H1 (cell line): ENCODE measurements around the gene P2RY11. TPM values are rescaled to one million over a fixed set of nuclear protein-coding genes. Genes with fewer than 3 reads are reported as not detected.

Experiments
- CTCF ChIA-PET: fragments of 300-600 bp; sonication (Branson Sonifier 250); formaldehyde crosslinking; loops from one replicate; lab custom pipeline; 2021; ENCODE audit not compliant: partially characterized antibody; lab: Charles Lee
- POLR2A ChIA-PET: fragments of 300-600 bp; sonication (Branson Sonifier 250); formaldehyde crosslinking; loops from one replicate; lab custom pipeline; 2021; ENCODE audit warnings: inconsistent platforms; ENCODE audit not compliant: partially characterized antibody; lab: Charles Lee
- DNase-seq, 2 experiments: peaks; one replicate each; pipeline versions ENCODE4 v3.0.0 to v3.0.0-alpha.2; 2010 to 2022; ENCODE audit warnings: low spot score in 2 of 2, low read depth in 1 of 2, mixed read lengths in 1 of 2
- FAIRE-seq: peaks from 2 replicates; lab custom pipeline; 2011; peaks lifted over from hg19 to GRCh38; lab: Jason Lieb, UNC
- H2AFZ ChIP-seq: 2 replicates; pipeline ENCODE4 v1.8.1; 2012; ENCODE audit warnings: low read length, inconsistent platforms
- H2AK5ac ChIP-seq: 2 replicates; pipeline ENCODE4 v1.6.1; 2013; ENCODE audit warnings: low read depth, low read length
- H2BK120ac ChIP-seq: replicated peaks from 2 replicates; pipeline ENCODE3; 2013; ENCODE audit warnings: low read depth, low read length, inconsistent platforms
- H2BK12ac ChIP-seq: 2 replicates; pipeline ENCODE4 v1.6.1; 2013; ENCODE audit warnings: low read depth, low read length
- H2BK15ac ChIP-seq: 2 replicates; pipeline ENCODE4 v1.6.1; 2013; ENCODE audit warnings: low read length
- H2BK20ac ChIP-seq: 2 replicates; pipeline ENCODE4 v1.6.1; 2013; ENCODE audit warnings: low read length
- H2BK5ac ChIP-seq: 2 replicates; pipeline ENCODE4 v1.6.1; 2013; ENCODE audit warnings: low read depth, low read length
- H3K14ac ChIP-seq: 2 replicates; pipeline ENCODE4 v1.6.1; 2013; ENCODE audit warnings: inconsistent platforms; ENCODE audit not compliant: insufficient read length
- H3K18ac ChIP-seq: 2 replicates; pipeline ENCODE4 v1.6.1; 2013; ENCODE audit warnings: low read length; ENCODE audit errors: extremely low read depth
- H3K23ac ChIP-seq: 2 replicates; pipeline ENCODE4 v1.6.1; 2013; ENCODE audit warnings: inconsistent platforms; ENCODE audit not compliant: insufficient read length
- H3K23me2 ChIP-seq: 2 replicates; pipeline ENCODE4 v1.6.1; 2013; ENCODE audit warnings: low read depth, low read length
- H3K27ac ChIP-seq: 2 replicates; pipeline ENCODE4 v1.6.1; 2011; ENCODE audit warnings: low read depth, low read length, inconsistent platforms
- H3K27me3 ChIP-seq, 4 experiments: replicated peaks in 1 of 4; 1 replicate in 1 of 4; 2 replicates in 3 of 4; pipeline versions ENCODE4 v1.6.1 to v1.8.1; 2011 to 2013; ENCODE audit warnings: low read length in 3 of 4, mild to moderate bottlenecking in 3 of 4, inconsistent platforms in 2 of 4, mixed read lengths in 2 of 4, moderate library complexity in 1 of 4; ENCODE audit not compliant: control insufficient read depth in 3 of 4, insufficient read depth in 3 of 4; ENCODE audit errors: extremely low read depth in 1 of 4
- H3K36me3 ChIP-seq, 4 experiments: 2 replicates each; pipeline versions ENCODE4 v1.6.1 to v1.8.1; 2011 to 2013; ENCODE audit warnings: mild to moderate bottlenecking in 4 of 4, low read length in 3 of 4, moderate library complexity in 2 of 4, control low read depth in 1 of 4, inconsistent platforms in 1 of 4; ENCODE audit not compliant: insufficient read depth in 4 of 4, control insufficient read depth in 2 of 4
- H3K4ac ChIP-seq: replicated peaks from 2 replicates; pipeline ENCODE3; 2013; ENCODE audit warnings: low read length, low read depth, mixed read lengths, inconsistent platforms; ENCODE audit not compliant: insufficient read length
- H3K4me1 ChIP-seq, 4 experiments: replicated peaks in 1 of 4; 1 replicate in 1 of 4; 2 replicates in 3 of 4; pipeline versions ENCODE4 v1.6.1 to v1.8.1; 2011 to 2013; ENCODE audit warnings: low read length in 3 of 4, inconsistent platforms in 2 of 4, mixed read lengths in 1 of 4; ENCODE audit not compliant: insufficient read depth in 4 of 4, control insufficient read depth in 3 of 4
- H3K4me2 ChIP-seq, 2 experiments: 2 replicates each; pipeline versions ENCODE4 v1.6.1 to v1.8.1; 2011 to 2013; ENCODE audit warnings: low read depth in 2 of 2, low read length in 2 of 2, control low read depth in 1 of 2, inconsistent platforms in 1 of 2, mild to moderate bottlenecking in 1 of 2; ENCODE audit not compliant: insufficient read depth in 1 of 2
- H3K4me3 ChIP-seq, 4 experiments: fragments of 200-600, 300-600 bp in 1 of 4; sonication (generic), shearing (Covaris generic), sonication (Bioruptor Twin) in 1 of 4; 2 replicates each; pipeline versions ENCODE4 v1.5.1 to v1.8.1; 2011 to 2016; ENCODE audit warnings: low read length in 4 of 4, low read depth in 3 of 4, control low read depth in 2 of 4, inconsistent platforms in 2 of 4, mild to moderate bottlenecking in 2 of 4, mixed read lengths in 1 of 4, moderate library complexity in 1 of 4; ENCODE audit not compliant: insufficient read depth in 2 of 4; ENCODE audit errors: extremely low read depth in 1 of 4
- H3K56ac ChIP-seq: replicated peaks from 2 replicates; pipeline ENCODE3; 2013; ENCODE audit warnings: low read depth, mild to moderate bottlenecking, mixed read lengths, low read length, inconsistent platforms; ENCODE audit not compliant: insufficient read length
- H3K79me1 ChIP-seq: 2 replicates; pipeline ENCODE4 v1.6.1; 2013; ENCODE audit warnings: low read depth, low read length, control low read depth
- H3K79me2 ChIP-seq, 2 experiments: 2 replicates each; pipeline versions ENCODE4 v1.6.1 to v1.8.1; 2012 to 2013; ENCODE audit warnings: low read length in 2 of 2, mild to moderate bottlenecking in 2 of 2, inconsistent platforms in 1 of 2; ENCODE audit not compliant: insufficient read depth in 2 of 2, control insufficient read depth in 1 of 2
- H3K9ac ChIP-seq, 4 experiments: replicated peaks in 1 of 4; 1 replicate in 1 of 4; 2 replicates in 3 of 4; pipeline versions ENCODE4 v1.6.1 to v1.8.1; 2011 to 2013; ENCODE audit warnings: low read depth in 3 of 4, low read length in 3 of 4, control low read depth in 2 of 4, mild to moderate bottlenecking in 2 of 4, moderate library complexity in 2 of 4, inconsistent platforms in 1 of 4; ENCODE audit errors: extremely low read depth in 1 of 4
- H3K9me3 ChIP-seq, 2 experiments: 2 replicates each; pipeline versions ENCODE4 v1.6.1 to v1.8.1; 2012 to 2013; ENCODE audit warnings: mild to moderate bottlenecking in 2 of 2, moderate library complexity in 2 of 2, control low read depth in 1 of 2, inconsistent platforms in 1 of 2, low read depth in 1 of 2, low read length in 1 of 2, mixed read lengths in 1 of 2; ENCODE audit not compliant: insufficient read depth in 2 of 2
- H4K20me1 ChIP-seq, 2 experiments: replicated peaks in 1 of 2; 2 replicates each; pipeline versions ENCODE3 to v1.8.1; 2011 to 2013; ENCODE audit warnings: inconsistent platforms in 2 of 2, low read length in 2 of 2, mild to moderate bottlenecking in 1 of 2; ENCODE audit not compliant: insufficient read depth in 2 of 2, control insufficient read depth in 1 of 2
- H4K5ac ChIP-seq: 2 replicates; pipeline ENCODE4 v1.6.1; 2013; ENCODE audit warnings: low read length, low read depth, mixed read lengths, inconsistent platforms; ENCODE audit not compliant: insufficient read length
- H4K8ac ChIP-seq: 2 replicates; pipeline ENCODE4 v1.8.0; 2013; ENCODE audit warnings: mild to moderate bottlenecking, moderate library complexity, low read length, inconsistent platforms; ENCODE audit not compliant: insufficient read depth; ENCODE audit errors: extremely low read depth
- H4K91ac ChIP-seq: replicated peaks from 2 replicates; pipeline ENCODE3; 2013; ENCODE audit warnings: low read length, mixed read lengths, inconsistent platforms; ENCODE audit not compliant: insufficient read length
- JUN ChIP-seq: IDR thresholded peaks from 2 replicates; pipeline ENCODE4 v1.6.1; 2011; ENCODE audit warnings: low read depth, mild to moderate bottlenecking, improper control_type of control experiment, low read length
- POLR2AphosphoS5 ChIP-seq: IDR thresholded peaks from 2 replicates; pipeline ENCODE4 v1.6.1; 2011; ENCODE audit warnings: low read depth, low read length
- WGBS, 2 experiments: shearing (Covaris generic) in 1 of 2; methylation state at CpG; one replicate each; pipeline versions ENCODE4 v1.1.6 to v1.1.7; 2013 to 2015; ENCODE audit warnings: low lambda C conversion rate in 2 of 2, mixed read lengths in 2 of 2, inconsistent platforms in 1 of 2, low coverage in 1 of 2, missing lambda C conversion rate in 1 of 2; ENCODE audit not compliant: insufficient replicate concordance in 2 of 2, insufficient coverage in 1 of 2, insufficient read length in 1 of 2; ENCODE audit errors: extremely low coverage in 1 of 2, missing lambda C conversion rate in 1 of 2; 5-methylcytosine and 5-hydroxymethylcytosine counted together
- polyA plus RNA-seq, 7 experiments: library from polyadenylated mRNA; depleted of rRNA in 3 of 7; stranded (reverse) in 5 of 7; unstranded in 2 of 7; fragments of >200 nt in 5 of 7; fragments of 200-250 nt in 2 of 7; gene quantifications; 1 replicate in 5 of 7; 2 replicates in 1 of 7; 4 replicates in 1 of 7; pipeline versions ENCODE4 v1.2.1 to v1.2.3, GENCODE V29; 2011 to 2013; ENCODE audit warnings: missing spikeins in 2 of 7, mixed read lengths in 2 of 7
- total RNA-seq: library from RNA; stranded (reverse); fragmentation: NEBNext Ultra II Directional; extraction: Animal tissue kit (Norgen Biotek cat#: 25700); gene quantifications from 2 replicates; pipeline ENCODE4 v1.2.1, GENCODE V29; 2021

The P2RY11 gene
- total and polyA plus RNA-seq, 2 of the 8 experiments (the other 6 are each of a cell fraction or from before 2014, with no cell fraction given), result 9.2 to 18.0 TPM

DNA sequence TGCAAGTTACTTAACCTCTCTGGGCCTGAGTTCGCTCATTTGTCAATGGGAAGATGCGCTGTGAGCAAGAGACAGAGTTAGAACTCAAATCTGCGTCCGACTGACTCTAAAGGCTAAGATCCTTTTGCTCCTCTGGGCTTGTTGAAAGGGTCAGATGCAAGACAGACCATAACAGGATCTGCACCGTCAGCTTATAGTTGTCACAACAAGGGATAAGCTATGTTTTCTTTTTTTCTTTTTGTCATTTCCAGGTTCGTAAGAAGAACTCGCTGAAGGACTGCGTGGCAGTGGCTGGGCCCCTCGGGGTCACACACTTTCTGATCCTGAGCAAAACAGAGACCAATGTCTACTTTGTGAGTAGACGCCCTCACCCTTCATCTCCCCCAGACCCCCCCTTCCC is 4.2 kb upstream of the P2RY11 start:
- Histone ChIP-seq H2BK5ac (no peak overlapping the region), H2AK5ac (no peak overlapping the region), H3K23ac (no peak overlapping the region), H3K79me1 (peaks cover 8% of the 10 kb centered on the region; the same call in 1 of the 2 replicates), H4K20me1 (peaks cover 2 to 18% of the 10 kb centered on the region in 2 experiments), H3K36me3 (peaks cover 28 to 44% (median 37%) of the 10 kb centered on the region in 4 experiments), H3K9ac (peak overlapping the region in 3 of 4 experiments; percentile 79 to 97 (median 95); a peak in 4 of 7 replicates), H3K23me2 (0 out of 2 replicates have a peak, but pooled peaks cover 4% of the 10 kb centered on the region), H3K14ac (no peak overlapping the region), H3K9me3 (no peaks in the 10 kb centered on the region), H2BK12ac (no peak overlapping the region), H4K91ac (no peak overlapping the region), H3K27ac (no peak overlapping the region), H3K79me2 (peaks cover 6 to 25% of the 10 kb centered on the region in 2 experiments; a peak in 3 of 4 replicates), H4K5ac (no peak overlapping the region), H3K4me2 (peak overlapping the region; percentile 89 to 92), H3K56ac (no peak overlapping the region), H3K4ac (peak overlapping the region; percentile 3), H3K27me3 (no peaks in the 10 kb centered on the region), H2BK15ac (no peak overlapping the region), H4K8ac (no peak overlapping the region), H2AFZ (no peak overlapping the region), H3K4me1 (peaks cover 0 to 4% (median 3%) of the 10 kb centered on the region in 4 experiments; a peak in 5 of 7 replicates), H3K18ac (no peak overlapping the region), H2BK120ac (no peak overlapping the region), H2BK20ac (no peak overlapping the region), H3K4me3 (peak overlapping the region; percentile 78 to 95 (median 93))
- WGBS, 2 experiments, result 89% methylated on average over 10 of the region's 10 CpGs; no CpG with 5 or more reads in 1 of the 2 experiments
- no peak for DNase-seq
- 0 out of 2 replicates have a peak, but pooled peaks have one; percentile 31 for TF ChIP-seq POLR2AphosphoS5
- no peak for TF ChIP-seq JUN
- CTCF ChIA-PET, result interaction anchor here (0.9 to 2.5 kb wide), 4 partner anchors 10 to 174 kb away, joined by 3 to 6 read pairs (median 4); no protein-coding TSS in a partner anchor
- POLR2A ChIA-PET, result interaction anchor here (0.6 to 16.9 kb wide), 7 partner anchors 13 to 191 kb away, joined by 3 to 412 read pairs (median 4); partner anchors contain the start of genes EIF3G and P2RY11
- no peak for FAIRE-seq
